ENCODE measurements around the gene TNFSF18. TPM values are rescaled to one million over a fixed set of nuclear protein-coding genes. Genes with fewer than 3 reads are reported as not detected.

Gene TNFSF18
- polyA plus RNA-seq, 3 donors, result not detected

DNA sequence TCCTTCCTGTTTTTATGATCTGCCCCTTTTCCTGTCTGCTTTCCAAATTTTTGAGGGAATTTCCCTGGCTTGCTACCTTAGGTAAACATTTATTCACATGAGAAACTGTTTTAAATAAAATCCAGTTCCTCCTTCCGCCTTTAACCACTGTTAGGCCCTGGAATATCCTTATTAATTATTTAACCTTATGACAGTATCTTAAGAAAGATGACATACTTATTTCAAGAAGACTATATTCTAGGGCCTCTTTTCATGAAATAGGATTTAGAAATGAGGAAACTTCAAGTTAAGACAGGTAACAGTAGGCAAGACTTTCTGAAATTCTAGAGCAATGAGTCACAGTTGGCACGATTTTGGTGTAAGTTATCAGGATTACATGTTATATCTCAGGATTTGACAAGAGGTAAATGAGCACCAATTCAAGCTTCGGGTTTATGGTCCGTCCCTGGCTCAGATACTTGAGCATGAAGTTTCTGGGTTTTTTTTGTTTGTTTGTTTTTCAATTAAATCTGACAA lies 2.0 kb upstream of the TNFSF18 start:
- H4K20me1 ChIP-seq (ENCODE audit: insufficient read depth, low read length), result no peaks in the 10 kb centered on the region
- no peaks in the 10 kb centered on the region for H3K27me3 ChIP-seq (ENCODE audit: control insufficient read depth in 2 of 2, insufficient read depth in 2 of 2, low read length in 2 of 2)
- peak in 1 of 3 donors; percentile 7 for DNase-seq
- peaks cover 0 to 3% (median 0%) of the 10 kb centered on the region in 7 donors for H3K9me3 Mint-ChIP-seq
- TF ChIP-seq, protein P1, sequence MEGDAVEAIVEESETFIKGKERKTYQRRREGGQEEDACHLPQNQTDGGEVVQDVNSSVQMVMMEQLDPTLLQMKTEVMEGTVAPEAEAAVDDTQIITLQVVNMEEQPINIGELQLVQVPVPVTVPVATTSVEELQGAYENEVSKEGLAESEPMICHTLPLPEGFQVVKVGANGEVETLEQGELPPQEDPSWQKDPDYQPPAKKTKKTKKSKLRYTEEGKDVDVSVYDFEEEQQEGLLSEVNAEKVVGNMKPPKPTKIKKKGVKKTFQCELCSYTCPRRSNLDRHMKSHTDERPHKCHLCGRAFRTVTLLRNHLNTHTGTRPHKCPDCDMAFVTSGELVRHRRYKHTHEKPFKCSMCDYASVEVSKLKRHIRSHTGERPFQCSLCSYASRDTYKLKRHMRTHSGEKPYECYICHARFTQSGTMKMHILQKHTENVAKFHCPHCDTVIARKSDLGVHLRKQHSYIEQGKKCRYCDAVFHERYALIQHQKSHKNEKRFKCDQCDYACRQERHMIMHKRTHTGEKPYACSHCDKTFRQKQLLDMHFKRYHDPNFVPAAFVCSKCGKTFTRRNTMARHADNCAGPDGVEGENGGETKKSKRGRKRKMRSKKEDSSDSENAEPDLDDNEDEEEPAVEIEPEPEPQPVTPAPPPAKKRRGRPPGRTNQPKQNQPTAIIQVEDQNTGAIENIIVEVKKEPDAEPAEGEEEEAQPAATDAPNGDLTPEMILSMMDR (IDR thresholded peaks at IDR 0.05), result no peak
- no peak overlapping the region for H3K9ac ChIP-seq (ENCODE audit: insufficient read depth, low read length, poor library complexity, severe bottlenecking)
- no peak overlapping the region for H2AFZ ChIP-seq (ENCODE audit: insufficient read depth, low read depth, low read length, poor library complexity, severe bottlenecking)
- no peaks in the 10 kb centered on the region for H3K27me3 Mint-ChIP-seq (ENCODE audit: low read depth in 3 of 3)
- peaks cover 40% of the 10 kb centered on the region for H3K4me1 Mint-ChIP-seq
- H3K27ac Mint-ChIP-seq, result no peak overlapping the region
- no peak overlapping the region for H3K4me3 Mint-ChIP-seq
- WGBS (ENCODE audit: insufficient coverage), result 100% methylated on average over 1 of the region's 4 CpGs
- no peaks in the 10 kb centered on the region for H3K36me3 ChIP-seq (replicated peaks in 1 of 2; ENCODE audit: control insufficient read depth in 1 of 2, insufficient read depth in 2 of 2, low read length in 2 of 2)
- H3K4me1 ChIP-seq (ENCODE audit: control insufficient read depth in 1 of 2, insufficient read depth in 2 of 2, low read length in 2 of 2), result peaks cover 27 to 43% of the 10 kb centered on the region in 2 donors
- H3K36me3 Mint-ChIP-seq, result no peaks in the 10 kb centered on the region
- no peaks in the 10 kb centered on the region for H3K79me2 ChIP-seq (ENCODE audit: insufficient read depth, low read length)
- H3K9me3 ChIP-seq (replicated peaks in 1 of 2; ENCODE audit: control insufficient read depth in 1 of 2, insufficient read depth in 1 of 2, low read length in 2 of 2), result no peaks in the 10 kb centered on the region
- no peak overlapping the region for H3K27ac ChIP-seq (ENCODE audit: low read depth in 1 of 2, low read length in 2 of 2)
- intact Hi-C loops (cut with micrococcal nuclease), result loop anchor here in 1 of 2 donors (10.0 kb wide), 2 partner anchors 72 to 142 kb away; no protein-coding TSS in a partner anchor
- no peak overlapping the region for H3K4me2 ChIP-seq (replicated peaks; ENCODE audit: extremely low read depth, low read length, poor library complexity, severe bottlenecking)
- H3K4me3 ChIP-seq (replicated peaks in 1 of 3; ENCODE audit: low read depth in 2 of 3, low read length in 3 of 3), result no peak overlapping the region

DNA sequence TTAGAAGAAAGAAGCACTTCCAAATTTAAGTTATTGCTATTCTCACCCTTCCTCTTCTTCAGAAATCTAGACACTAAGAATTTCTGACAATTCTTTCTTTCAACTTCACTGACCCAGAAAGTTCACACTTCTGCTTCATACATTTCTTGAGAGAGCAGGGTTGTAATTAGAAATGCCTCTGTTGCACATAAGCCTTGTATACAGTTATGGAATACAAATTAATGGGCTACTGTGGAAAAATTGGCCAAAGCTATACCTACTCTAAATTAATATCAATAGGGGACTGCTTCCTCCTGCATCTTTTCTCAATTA lies 1.5 kb downstream of the TNFSF18 start:
- Histone ChIP-seq H3K4me3 (replicated peaks in 1 of 3; ENCODE audit: low read depth in 2 of 3, low read length in 3 of 3) (no peak overlapping the region), H3K9me3 (replicated peaks in 1 of 2; ENCODE audit: control insufficient read depth in 1 of 2, insufficient read depth in 1 of 2, low read length in 2 of 2) (no peaks in the 10 kb centered on the region), H4K20me1 (ENCODE audit: insufficient read depth, low read length) (no peaks in the 10 kb centered on the region), H2AFZ (ENCODE audit: insufficient read depth, low read depth, low read length, poor library complexity, severe bottlenecking) (no peak overlapping the region), H3K36me3 (replicated peaks in 1 of 2; ENCODE audit: control insufficient read depth in 1 of 2, insufficient read depth in 2 of 2, low read length in 2 of 2) (no peaks in the 10 kb centered on the region), H3K79me2 (ENCODE audit: insufficient read depth, low read length) (no peaks in the 10 kb centered on the region), H3K4me2 (replicated peaks; ENCODE audit: extremely low read depth, low read length, poor library complexity, severe bottlenecking) (peak overlapping the region; percentile 32), H3K4me1 (ENCODE audit: control insufficient read depth in 1 of 2, insufficient read depth in 2 of 2, low read length in 2 of 2) (peaks cover 33 to 45% of the 10 kb centered on the region in 2 donors), H3K9ac (ENCODE audit: insufficient read depth, low read length, poor library complexity, severe bottlenecking) (no peak overlapping the region), H3K27ac (ENCODE audit: low read depth in 1 of 2, low read length in 2 of 2) (peak overlapping the region in 1 of 2 donors; percentile 78), H3K27me3 (ENCODE audit: control insufficient read depth in 2 of 2, insufficient read depth in 2 of 2, low read length in 2 of 2) (no peaks in the 10 kb centered on the region)
- TF ChIP-seq, protein P1 (IDR thresholded peaks at IDR 0.05), result no peak
- no peak overlapping the region for H3K4me3 Mint-ChIP-seq
- peak overlapping the region in 1 of 7 donors; percentile 66 for H3K27ac Mint-ChIP-seq
- peaks cover 39% of the 10 kb centered on the region for H3K4me1 Mint-ChIP-seq
- no peak for DNase-seq
- intact Hi-C loops (cut with micrococcal nuclease), result no loop called here
- H3K36me3 Mint-ChIP-seq, result no peaks in the 10 kb centered on the region
- peaks cover 0 to 3% (median 0%) of the 10 kb centered on the region in 7 donors for H3K9me3 Mint-ChIP-seq
- peaks cover 0 to 2% (median 0%) of the 10 kb centered on the region in 3 donors for H3K27me3 Mint-ChIP-seq (ENCODE audit: low read depth in 3 of 3)
